ENCODE data around the gene RERG.

GRCh38 chr12:15142711-15143110 lies 78.5 kb downstream of the RERG start:
- TF ChIP-seq CTCF (IDR thresholded peaks at IDR 0.05; ENCODE audit: low read depth, low read length, missing input control), result no peak
- TF ChIP-seq RAD21 (IDR thresholded peaks at IDR 0.05), result no peak
- TF ChIP-seq YY1 (IDR thresholded peaks at IDR 0.05), result no peak
- TF ChIP-seq, protein P1, sequence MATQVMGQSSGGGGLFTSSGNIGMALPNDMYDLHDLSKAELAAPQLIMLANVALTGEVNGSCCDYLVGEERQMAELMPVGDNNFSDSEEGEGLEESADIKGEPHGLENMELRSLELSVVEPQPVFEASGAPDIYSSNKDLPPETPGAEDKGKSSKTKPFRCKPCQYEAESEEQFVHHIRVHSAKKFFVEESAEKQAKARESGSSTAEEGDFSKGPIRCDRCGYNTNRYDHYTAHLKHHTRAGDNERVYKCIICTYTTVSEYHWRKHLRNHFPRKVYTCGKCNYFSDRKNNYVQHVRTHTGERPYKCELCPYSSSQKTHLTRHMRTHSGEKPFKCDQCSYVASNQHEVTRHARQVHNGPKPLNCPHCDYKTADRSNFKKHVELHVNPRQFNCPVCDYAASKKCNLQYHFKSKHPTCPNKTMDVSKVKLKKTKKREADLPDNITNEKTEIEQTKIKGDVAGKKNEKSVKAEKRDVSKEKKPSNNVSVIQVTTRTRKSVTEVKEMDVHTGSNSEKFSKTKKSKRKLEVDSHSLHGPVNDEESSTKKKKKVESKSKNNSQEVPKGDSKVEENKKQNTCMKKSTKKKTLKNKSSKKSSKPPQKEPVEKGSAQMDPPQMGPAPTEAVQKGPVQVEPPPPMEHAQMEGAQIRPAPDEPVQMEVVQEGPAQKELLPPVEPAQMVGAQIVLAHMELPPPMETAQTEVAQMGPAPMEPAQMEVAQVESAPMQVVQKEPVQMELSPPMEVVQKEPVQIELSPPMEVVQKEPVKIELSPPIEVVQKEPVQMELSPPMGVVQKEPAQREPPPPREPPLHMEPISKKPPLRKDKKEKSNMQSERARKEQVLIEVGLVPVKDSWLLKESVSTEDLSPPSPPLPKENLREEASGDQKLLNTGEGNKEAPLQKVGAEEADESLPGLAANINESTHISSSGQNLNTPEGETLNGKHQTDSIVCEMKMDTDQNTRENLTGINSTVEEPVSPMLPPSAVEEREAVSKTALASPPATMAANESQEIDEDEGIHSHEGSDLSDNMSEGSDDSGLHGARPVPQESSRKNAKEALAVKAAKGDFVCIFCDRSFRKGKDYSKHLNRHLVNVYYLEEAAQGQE (IDR thresholded peaks at IDR 0.05), result no peak
- TF ChIP-seq MAX (IDR thresholded peaks at IDR 0.05), result no peak
- no peak for TF ChIP-seq GABPA (IDR thresholded peaks at IDR 0.05 in 1 of 2, conservative IDR thresholded peaks at IDR 0.05 in 1 of 2)
- TF ChIP-seq JUND (IDR thresholded peaks at IDR 0.05), result no peak
- TF ChIP-seq TAF1 (conservative IDR thresholded peaks at IDR 0.05), result no peak
